ENCODE data around the gene PLP2. TPM values are rescaled to one million over a fixed set of nuclear protein-coding genes. Genes with fewer than 3 reads are reported as not detected.

Gene PLP2
- total RNA-seq, 3 donors from 2014 or later: 96.1 to 152 (median 137) TPM

- ATAC-seq: peak; percentile 40
Observed at GRCh38 chrX:49202022-49202421, 30.3 kb downstream of the PLP2 start.

GRCh38 chrX:49203536-49203935 lies 31.8 kb downstream of the PLP2 start:
- TF ChIP-seq CTCF (IDR thresholded peaks at IDR 0.05): no peak
- H3K36me3 ChIP-seq (ENCODE audit: low read depth): no peaks in the 10 kb centered on the region
- ATAC-seq: no peak
- DNase-seq: no peak
- H3K4me3 ChIP-seq: no peak overlapping the region
- H3K4me1 ChIP-seq (ENCODE audit: low read depth): no peaks in the 10 kb centered on the region
- no peaks in the 10 kb centered on the region for H3K9me3 ChIP-seq
- intact Hi-C loops (cut with DNase I, micrococcal nuclease): no loop called here

More at GRCh38 chrX:49202022-49202421, 30.3 kb downstream of the PLP2 start:
- intact Hi-C loops (cut with DNase I, micrococcal nuclease): no loop called here
- no peaks in the 10 kb centered on the region for H3K36me3 ChIP-seq (ENCODE audit: low read depth)
- no peaks in the 10 kb centered on the region for H3K9me3 ChIP-seq
- no peak overlapping the region for H3K4me3 ChIP-seq
- H3K4me1 ChIP-seq (ENCODE audit: low read depth): no peaks in the 10 kb centered on the region
- DNase-seq: no peak
- no peak for TF ChIP-seq CTCF (IDR thresholded peaks at IDR 0.05)

GRCh38 chrX:49204017-49204416 lies 32.3 kb downstream of the PLP2 start:
- intact Hi-C loops (cut with DNase I, micrococcal nuclease): no loop called here
- Histone ChIP-seq H3K9me3 (no peaks in the 10 kb centered on the region), H3K4me3 (no peak overlapping the region), H3K36me3 (ENCODE audit: low read depth) (no peaks in the 10 kb centered on the region), H3K4me1 (ENCODE audit: low read depth) (no peaks in the 10 kb centered on the region)
- DNase-seq (no peak), ATAC-seq (no peak)
- no peak for TF ChIP-seq CTCF (IDR thresholded peaks at IDR 0.05)

GRCh38 chrX:49204709-49205108 lies 33.0 kb downstream of the PLP2 start:
- no peak for DNase-seq
- TF ChIP-seq CTCF (IDR thresholded peaks at IDR 0.05): no peak
- Histone ChIP-seq H3K4me3 (no peak overlapping the region), H3K9me3 (no peaks in the 10 kb centered on the region), H3K4me1 (ENCODE audit: low read depth) (no peaks in the 10 kb centered on the region), H3K36me3 (ENCODE audit: low read depth) (no peaks in the 10 kb centered on the region)
- no peak for ATAC-seq
- intact Hi-C loops (cut with DNase I, micrococcal nuclease): no loop called here

GRCh38 chrX:49205443-49205842 lies 33.7 kb downstream of the PLP2 start:
- DNase-seq (no peak), ATAC-seq (no peak)
- no peaks in the 10 kb centered on the region for H3K9me3 ChIP-seq
- no peaks in the 10 kb centered on the region for H3K36me3 ChIP-seq (ENCODE audit: low read depth)
- TF ChIP-seq CTCF (IDR thresholded peaks at IDR 0.05): no peak
- H3K4me3 ChIP-seq: no peak overlapping the region
- H3K4me1 ChIP-seq (ENCODE audit: low read depth): no peaks in the 10 kb centered on the region
- intact Hi-C loops (cut with DNase I, micrococcal nuclease): no loop called here

- TF ChIP-seq CTCF (IDR thresholded peaks at IDR 0.05): no peak
- no peaks in the 10 kb centered on the region for H3K36me3 ChIP-seq (ENCODE audit: low read depth)
- no peak overlapping the region for H3K4me3 ChIP-seq
- no peaks in the 10 kb centered on the region for H3K9me3 ChIP-seq
- H3K4me1 ChIP-seq (ENCODE audit: low read depth): no peaks in the 10 kb centered on the region
- DNase-seq (no peak), ATAC-seq (no peak)
- intact Hi-C loops (cut with DNase I, micrococcal nuclease): no loop called here
Observed at GRCh38 chrX:49206543-49206942, 34.8 kb downstream of the PLP2 start.

All from mucosa of descending colon (tissue), 3 donors.